NAMALWA (cell line): ENCODE data around the gene SFXN3.

Source experiments
- DNase-seq: peaks from one replicate; pipeline ENCODE4 v3.0.0-alpha.2; 2015; ENCODE audit warnings: low spot score

Gene SFXN3

DNA sequence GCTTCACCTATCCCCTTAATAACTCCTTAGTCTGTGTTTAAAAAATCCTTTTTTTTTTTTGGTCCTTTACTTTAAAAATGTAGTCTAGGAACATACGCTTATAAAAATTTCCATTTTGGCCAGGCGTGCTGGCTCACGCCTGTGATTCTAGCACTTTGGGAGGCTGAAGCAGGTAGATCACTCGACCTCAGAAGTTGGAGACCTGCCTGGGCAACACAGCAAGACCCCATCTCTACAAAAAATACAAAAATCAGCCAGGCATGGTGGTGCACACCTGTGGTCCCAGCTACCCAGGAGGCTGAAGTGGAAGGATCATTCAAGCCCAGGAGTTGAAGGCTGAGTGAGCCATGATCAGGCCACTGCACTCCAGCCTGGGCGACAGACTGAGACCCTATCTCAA lies 45.6 kb downstream of the SFXN3 start:
- no peak for DNase-seq

DNA sequence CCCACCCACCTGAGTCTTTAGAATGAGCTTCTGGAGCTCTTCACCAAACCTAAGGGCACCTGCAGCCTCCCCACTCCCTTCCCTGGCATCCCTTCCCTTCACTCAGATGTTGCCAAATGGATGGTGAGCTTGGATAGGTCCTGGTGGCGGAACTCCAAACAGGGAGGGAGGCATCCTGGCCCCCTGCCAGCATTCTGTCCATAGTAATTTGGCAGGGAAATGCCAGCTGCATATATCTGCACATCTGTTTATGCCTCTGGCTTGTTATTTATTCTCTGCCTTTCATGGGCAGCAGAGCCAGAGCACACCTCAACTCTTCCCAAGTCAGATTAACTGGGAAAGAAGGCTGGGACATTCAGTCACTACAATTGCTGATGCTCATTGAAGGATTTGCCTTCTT lies 48.8 kb downstream of the SFXN3 start:
- no peak for DNase-seq

GRCh38 chr10:101080933-101081931 lies 50.2 kb downstream of the SFXN3 start:
- DNase-seq, result no peak

- DNase-seq, result no peak
Observed at GRCh38 chr10:101085846-101086245, 54.8 kb downstream of the SFXN3 start.

DNA sequence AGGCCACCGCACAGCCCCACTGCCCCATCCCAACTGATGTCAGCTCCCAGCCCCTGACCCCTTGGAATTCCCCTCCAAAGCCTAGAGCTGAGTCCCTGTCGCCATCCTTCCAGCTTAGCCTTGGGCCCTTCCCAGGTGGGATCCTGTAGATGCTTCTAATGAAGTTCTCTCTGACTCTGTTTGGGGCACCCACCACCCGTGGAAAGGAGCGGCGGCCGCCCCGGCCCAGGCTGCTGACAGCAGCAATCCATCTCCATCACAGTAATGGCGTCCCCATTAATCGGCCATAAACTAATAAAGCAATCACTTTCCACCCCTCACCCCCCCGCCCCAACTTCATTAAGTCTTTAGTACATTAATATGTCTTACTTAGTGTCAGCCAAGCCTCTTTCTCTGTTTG lies 56.3 kb downstream of the SFXN3 start:
- no peak for DNase-seq

DNA sequence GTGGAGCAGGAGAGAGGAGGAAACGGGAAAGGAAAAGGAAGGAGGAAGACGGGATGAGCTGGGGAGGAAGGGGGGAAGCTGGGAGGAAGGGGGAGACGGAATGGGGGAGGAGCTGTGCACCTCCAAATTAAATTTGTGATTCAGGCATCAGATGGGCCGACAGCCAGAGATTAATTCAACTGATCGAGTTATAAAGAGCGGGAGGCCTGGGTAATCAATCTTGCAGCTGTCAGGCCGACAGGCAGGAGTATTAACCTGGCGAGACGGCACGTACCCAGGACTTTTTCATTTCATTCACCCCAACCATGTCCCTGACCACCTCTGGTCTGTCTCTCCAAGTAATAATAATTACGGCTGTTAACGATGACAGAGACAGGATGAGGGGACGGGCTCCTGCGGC lies 56.9 kb downstream of the SFXN3 start:
- DNase-seq, result no peak

DNA sequence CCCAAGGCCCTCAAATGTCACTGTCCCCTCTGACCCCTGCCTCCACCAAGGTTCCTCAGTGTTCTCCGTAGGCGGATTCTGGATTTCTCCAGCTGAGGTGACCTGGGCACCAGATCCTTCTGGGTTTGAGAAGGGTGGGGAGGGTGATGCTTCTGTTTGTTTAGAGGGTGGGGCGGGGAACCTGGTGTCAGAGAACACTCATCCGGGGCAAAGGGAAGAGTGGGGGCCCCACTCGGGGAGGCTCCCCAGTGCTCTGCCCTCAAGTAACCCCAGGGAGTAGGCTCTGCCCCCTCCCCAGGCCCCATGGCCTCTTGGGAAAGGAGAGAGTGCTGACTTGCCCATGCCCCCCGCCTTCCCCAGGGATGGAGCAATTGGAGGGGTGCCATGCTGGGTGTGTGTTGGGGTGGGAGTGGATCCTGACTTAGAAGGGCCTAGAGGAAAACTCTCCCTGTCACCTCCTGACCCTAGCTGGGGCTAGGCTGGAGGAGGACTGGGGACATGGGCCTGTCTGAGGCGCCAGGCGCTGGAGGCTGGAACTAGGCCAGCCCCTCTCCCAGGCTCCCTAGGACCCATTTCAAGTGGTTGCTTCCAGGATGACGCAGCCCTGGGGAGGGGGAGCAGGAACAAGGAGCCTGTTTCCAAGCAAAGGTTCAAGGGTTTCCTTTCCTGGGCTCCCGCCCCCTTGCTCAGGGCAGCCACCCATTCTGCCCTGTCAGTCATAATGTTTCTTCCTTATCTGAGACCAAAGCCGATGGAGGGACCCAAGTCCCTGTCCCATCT lies 58.7 kb downstream of the SFXN3 start:
- no peak for DNase-seq

DNA sequence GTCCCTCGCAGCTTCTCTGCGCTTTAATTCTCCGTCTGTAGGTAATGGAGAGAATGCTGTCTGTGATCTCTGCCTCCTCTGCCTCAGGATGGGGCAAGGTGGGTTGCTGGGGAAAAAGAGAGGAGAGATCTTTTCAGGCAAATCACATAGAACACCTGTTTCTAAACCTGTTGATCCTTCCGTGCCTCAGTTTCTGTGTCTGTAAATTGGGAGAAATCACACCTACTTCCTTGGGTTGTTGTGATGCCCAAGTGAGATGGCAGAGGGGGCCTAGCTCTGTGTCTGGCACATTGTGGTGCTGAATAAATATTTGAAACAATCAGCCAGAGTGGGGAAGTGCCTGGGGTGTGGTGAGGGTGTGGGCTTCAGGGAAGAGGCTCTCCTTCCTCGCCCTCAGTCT lies 59.6 kb downstream of the SFXN3 start:
- no peak for DNase-seq
